Measurements from ENCODE around the gene THOC2.
"Not testable (repeated sequence)": the region's sequence is repeated elsewhere in the genome, so short reads cannot be mapped to it uniquely, and the experiment has no call there.

The THOC2 gene

GRCh38 chrX:123732670-123733363 is at the start of gene THOC2:
Gene THOC2, minus strand, starts transcription at chrX:123733052. Its CDS starts 30 bp downstream, at chrX:123733022.
- DNase-seq (ENCODE audit: low read depth) = peak; percentile 89

DNA sequence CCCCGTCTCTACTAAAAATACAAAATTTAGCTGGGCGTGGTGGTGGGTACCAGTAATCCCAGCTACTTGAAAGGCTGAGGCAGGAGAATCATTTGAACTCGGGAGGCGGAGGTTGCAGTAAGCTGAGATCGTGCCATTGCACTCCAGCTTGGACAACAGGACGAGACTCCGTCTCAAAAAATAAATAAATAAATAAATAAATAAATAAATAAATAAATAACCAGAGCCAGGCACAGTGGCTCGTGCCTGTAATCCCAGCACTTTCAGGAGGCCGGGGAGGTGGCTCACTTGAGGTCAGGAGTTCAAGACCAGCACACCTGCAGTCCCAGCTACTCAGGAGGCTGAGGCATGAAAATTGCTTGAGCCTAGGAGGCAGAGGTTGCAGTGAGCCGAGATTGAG is 48.9 kb upstream of the THOC2 start:
- DNase-seq (ENCODE audit: low read depth) = not testable (repeated sequence)

DNA sequence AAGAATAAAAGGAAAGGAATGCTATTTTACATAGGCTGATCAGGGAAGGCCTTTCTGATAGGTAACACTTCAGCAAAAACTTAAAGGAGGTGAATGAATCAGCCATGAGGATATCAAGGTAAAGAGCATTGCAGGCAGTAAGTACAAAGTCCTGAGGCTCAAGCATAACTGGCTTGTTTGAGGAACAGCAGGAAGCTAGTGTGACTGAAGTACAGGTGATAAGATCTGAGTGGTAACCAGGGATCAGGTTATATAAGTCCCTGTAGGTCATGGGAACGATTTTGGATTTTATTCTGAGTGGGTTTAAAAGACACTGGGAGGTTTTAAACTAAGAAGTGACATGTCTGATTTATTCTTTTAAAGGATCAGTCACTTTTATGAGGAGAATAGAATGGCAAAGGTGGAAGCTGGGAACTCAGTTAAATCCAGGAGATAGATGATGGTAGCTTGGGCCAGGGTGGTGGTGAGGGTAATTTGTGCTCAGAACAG is 47.1 kb upstream of the THOC2 start:
- no peak for DNase-seq (ENCODE audit: low read depth)

GRCh38 chrX:123773258-123773988 is 40.6 kb upstream of the THOC2 start:
- DNase-seq (ENCODE audit: low read depth) = peak; percentile 18

- DNase-seq (ENCODE audit: low read depth) = no peak
These were observed 38.7 kb upstream of the THOC2 start for GRCh38 chrX:123771449-123772064.

DNA sequence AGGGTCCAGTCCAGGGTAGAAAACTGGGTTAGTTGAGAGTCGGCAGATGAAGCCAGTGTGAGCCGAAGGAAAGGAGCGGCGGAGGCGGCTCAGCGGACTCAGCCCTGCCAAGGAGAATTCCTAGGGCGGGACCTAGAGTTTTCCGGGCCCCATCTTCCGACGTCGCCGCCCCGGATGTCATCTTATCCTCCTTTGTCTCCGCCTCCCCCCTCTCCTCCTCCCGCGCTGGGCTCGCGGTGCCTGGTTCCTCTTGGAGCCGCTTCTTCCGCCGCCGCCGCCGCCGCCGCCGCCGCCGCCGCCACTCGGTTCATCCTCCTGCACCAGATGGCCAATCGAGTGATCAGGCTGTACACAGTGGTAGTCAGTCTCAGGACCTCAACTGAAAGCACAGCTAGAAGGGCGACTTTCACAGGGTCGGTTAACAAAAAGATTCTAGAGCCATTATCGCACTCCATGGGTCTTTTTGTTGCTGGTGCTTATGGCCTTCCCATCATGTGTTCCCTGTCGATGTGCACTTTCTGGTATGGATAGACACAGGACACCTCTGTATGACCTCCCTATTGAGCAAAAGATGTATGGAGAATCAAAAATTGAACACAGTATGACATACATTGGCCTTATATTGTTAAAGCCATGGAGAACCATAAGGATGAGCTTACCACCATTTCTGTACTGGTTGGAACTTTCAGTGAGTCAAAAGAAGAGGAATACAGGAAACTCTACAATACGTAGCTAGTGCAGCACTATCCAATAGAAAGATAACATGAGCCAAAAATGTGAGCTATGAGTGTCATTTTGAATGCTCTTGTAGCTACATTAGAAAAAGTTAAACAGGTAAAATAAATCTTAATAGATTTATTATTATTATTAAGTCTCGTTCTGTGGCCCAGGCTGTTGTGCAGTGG is 32.4 kb upstream of the THOC2 start:
- DNase-seq (ENCODE audit: low read depth) = peak; percentile 91

- not testable (repeated sequence) for DNase-seq (ENCODE audit: low read depth)
These were observed 27.0 kb upstream of the THOC2 start for GRCh38 chrX:123759849-123760248.

GRCh38 chrX:123757794-123758193 is 24.9 kb upstream of the THOC2 start:
- not testable (repeated sequence) for DNase-seq (ENCODE audit: low read depth)

- DNase-seq (ENCODE audit: low read depth) = peak; percentile 66
These were observed 23.5 kb upstream of the THOC2 start for GRCh38 chrX:123756320-123756719.

DNA sequence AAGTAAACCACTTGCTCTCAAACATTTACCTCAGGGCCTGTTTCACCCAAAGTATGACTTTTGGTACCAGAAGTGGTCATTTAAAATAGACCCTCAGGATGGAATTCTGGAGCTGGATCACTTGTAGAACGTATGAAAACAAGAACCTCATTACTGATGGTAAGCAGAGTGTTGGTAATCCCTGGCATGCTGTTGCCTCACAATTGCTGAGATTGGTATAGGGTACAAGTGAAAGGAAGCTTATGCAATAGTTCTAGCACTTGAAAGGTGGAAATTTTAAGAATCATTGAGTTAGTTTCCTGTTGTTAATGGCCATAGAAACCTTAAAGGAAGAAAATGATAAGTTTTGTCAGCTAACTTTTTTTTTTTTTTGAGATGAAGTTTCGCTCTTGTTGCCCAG is 22.3 kb upstream of the THOC2 start:
- no peak for DNase-seq (ENCODE audit: low read depth)

DNA sequence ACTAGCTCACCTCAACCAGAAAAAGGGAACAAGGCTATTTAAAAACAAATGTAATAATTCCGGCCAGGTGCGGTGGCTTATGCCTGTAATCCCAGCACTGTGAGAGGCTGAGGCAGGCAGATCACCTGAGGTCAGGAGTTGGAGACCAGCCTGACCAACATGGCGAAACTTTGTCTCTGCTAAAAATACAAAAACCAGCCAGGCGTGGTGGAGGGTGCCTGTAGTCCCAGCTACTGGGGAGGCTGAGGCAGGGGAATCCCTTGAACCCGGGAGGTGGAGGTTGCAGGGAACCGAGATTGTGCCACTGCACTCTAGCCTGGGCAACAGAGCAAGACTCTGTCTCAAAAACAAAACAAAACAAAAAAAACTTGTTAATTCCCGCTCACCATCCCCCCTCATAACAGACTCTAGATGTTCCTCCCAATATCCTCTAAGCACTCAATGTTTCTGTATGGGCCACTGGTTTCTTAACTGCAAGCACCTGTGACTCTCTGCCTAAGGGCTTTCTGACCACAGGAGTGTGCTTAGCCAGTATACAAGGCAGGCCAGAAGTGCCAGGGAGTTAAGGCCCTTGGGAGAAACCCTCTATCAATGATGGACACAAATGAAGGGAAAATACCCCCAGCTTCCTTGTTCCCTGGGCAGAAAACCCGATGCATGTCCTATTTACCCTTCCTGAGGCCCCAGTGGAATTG is 21.0 kb upstream of the THOC2 start:
- DNase-seq (ENCODE audit: low read depth) = no peak

DNA sequence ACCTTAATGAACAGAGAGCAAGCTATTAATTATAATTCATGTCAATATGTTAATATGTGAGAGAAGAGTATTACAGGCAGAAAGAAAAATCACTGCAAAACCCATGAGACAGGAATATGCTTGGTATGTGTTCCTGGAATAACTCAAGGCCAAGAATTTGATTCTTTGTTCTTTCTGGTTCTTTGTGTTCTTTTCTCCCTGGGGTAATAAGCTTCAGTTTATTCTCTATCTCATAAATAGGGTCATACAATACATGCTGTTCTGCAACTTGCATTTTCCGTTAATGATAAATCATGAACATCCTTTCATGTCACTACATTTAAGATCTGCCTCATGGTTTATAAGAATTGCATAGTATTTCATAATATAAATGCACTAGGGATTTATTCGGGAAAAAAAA is 16.8 kb upstream of the THOC2 start:
- no peak for DNase-seq (ENCODE audit: low read depth)

DNA sequence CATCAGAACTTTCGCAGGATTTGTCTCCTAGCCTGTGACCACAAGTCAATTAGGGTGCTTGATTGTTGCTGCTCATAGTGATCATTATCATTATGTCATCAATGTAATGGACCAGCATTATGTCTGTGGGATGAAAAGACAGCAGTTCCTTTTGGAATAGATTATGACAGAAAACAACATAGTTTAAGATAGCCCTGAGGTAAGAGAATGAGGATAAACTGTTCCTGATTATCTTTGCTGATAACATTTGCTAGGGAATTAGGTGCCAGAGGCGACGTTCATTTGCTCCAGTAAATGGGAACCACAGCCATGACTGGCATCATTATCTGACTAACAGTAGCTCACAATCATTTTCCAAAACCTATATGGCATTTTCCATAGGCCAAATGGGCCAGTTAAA is 12.7 kb upstream of the THOC2 start:
- no peak for DNase-seq (ENCODE audit: low read depth)

DNA sequence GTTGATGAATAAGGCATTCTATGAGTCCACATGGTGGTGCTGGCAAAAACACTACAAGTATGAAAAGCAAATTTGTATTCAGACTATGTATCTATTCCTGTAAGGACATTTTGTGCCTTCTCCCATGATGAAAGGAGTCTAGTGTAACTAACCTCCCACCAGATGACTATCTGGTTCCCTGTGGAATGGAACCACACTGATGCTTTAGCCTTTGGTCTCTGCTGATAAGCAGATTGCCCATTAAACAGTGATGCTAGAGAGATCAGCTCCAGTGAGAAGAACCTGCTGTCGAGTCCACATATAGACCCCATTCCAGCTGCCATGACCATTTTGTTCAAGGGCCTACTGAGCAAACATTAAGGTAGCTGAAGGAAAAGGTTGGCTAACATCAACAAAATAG is 10.5 kb upstream of the THOC2 start:
- no peak for DNase-seq (ENCODE audit: low read depth)

DNA sequence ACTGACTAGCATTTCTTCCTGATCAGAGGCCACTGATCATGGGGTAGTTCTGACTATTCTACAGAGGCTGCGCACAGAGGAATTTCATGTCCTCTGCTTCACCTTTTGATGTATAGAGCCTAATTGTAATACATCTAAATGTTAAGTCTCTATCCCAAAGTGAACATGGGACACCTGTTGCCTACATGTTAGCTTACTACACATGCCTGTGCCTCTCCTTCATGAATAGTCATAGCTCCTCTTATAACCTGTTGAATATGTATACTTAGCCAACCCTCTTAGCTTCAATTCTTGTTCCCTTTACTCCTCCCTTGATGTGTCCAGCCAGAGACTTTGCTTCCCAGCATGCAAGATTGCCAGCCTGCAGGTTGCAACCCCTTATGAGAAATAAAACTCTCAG is 9.6 kb upstream of the THOC2 start:
- no peak for DNase-seq (ENCODE audit: low read depth)

GRCh38 chrX:123740536-123740935 is 7.7 kb upstream of the THOC2 start:
- DNase-seq (ENCODE audit: low read depth) = no peak

DNA sequence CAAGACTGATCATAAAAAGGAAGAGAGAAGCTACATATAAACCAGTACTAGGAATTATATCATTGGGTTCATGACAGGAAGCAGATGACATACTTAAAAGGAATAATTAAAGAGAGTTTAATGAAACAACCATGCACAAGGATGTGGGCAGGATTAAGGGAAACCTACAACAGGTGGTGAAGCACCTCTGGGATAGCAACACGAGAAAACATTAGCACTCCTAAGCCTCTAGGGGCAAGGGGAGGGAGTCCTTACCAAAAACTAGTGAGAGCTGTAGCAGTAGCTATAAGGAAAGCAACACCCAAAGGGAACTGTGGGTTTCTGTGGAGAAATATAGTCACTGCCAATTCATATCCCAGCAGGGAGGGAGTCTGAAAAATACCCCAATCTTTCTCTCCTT is 7.2 kb upstream of the THOC2 start:
- DNase-seq (ENCODE audit: low read depth) = no peak

- no peak for DNase-seq (ENCODE audit: low read depth)
These were observed 6.6 kb upstream of the THOC2 start for GRCh38 chrX:123739474-123739873.

- no peak for DNase-seq (ENCODE audit: low read depth)
These were observed 5.6 kb upstream of the THOC2 start for GRCh38 chrX:123738378-123738940.

DNA sequence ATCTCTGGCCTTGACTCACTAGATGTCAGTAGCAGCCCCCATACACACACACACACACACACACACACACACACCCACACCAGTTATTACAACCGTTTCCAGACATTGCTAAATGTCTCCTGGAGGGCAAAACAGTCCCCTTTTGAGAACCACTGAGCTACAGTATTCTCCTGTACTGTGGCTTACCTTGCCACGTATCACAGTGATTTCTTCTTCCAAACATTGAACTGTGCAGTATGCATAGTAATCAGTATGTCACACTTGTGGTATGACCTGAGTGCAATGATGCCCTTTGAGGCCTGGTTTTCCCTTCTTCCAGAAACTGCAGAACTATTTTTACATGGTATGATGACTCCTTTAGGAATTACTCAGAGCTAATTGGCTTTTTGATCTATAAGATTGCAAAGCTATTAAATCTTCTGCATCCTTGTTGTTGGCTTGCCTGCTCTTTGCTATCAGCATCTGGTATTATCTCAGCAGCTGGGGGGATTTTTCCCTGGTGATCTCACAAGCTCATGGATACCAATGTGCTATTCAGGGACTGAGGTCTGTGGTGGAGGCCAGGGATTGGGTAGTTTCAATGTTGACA is 3.6 kb upstream of the THOC2 start:
- peak; percentile 89 for DNase-seq (ENCODE audit: low read depth)

DNA sequence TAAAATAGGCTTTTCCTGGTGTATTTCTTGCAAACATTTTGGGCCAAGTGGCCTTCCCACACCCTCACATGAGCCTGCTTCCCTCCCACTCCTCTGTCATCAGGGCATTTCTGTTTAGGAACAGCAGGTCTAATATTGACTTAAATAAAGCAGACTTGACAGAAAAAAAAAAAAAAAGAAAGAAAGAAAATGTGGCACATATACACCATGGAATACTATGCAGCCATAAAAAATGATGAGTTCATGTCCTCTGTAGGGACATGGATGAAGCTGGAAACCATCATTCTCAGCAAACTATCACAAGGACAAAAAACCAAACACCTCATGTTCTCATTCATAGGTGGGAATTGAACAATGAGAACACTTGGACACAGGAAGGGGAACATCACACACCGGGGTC is 2.3 kb upstream of the THOC2 start:
- DNase-seq (ENCODE audit: low read depth) = not testable (repeated sequence)
